DOHH2 (cell line): Measurements from ENCODE around the gene GDPGP1.
A peak's percentile ranks its signal among the peaks of the same experiment; 100 is the strongest.

Experiments used
- H3F3A ChIP-seq: fragments of 200-600 bp; sonication (generic), shearing (Covaris generic); 2 replicates; pipeline ENCODE4 v1.6.0; 2016; ENCODE audit warnings: antibody characterized with exemption, mild to moderate bottlenecking; ENCODE audit not compliant: control insufficient read depth, insufficient read depth
- H3K27ac ChIP-seq: fragments of 200-600 bp; sonication (generic); 2 replicates; pipeline ENCODE4 v1.5.1; 2014; ENCODE audit warnings: low read depth, mild to moderate bottlenecking, low read length, moderate library complexity
- H3K27me3 ChIP-seq: fragments of 200-600 bp; sonication (generic); 2 replicates; pipeline ENCODE4 v1.6.1; 2014; ENCODE audit warnings: mild to moderate bottlenecking, low read length, mixed read lengths; ENCODE audit not compliant: control insufficient read depth
- H3K36me3 ChIP-seq: fragments of 200-600 bp; sonication (generic); 2 replicates; pipeline ENCODE4 v1.6.1; 2014; ENCODE audit warnings: mild to moderate bottlenecking, low read length, moderate library complexity, mixed read lengths; ENCODE audit not compliant: control insufficient read depth
- H3K4me1 ChIP-seq: fragments of 200-600 bp; sonication (generic); 2 replicates; pipeline ENCODE4 v1.6.1; 2014; ENCODE audit warnings: mild to moderate bottlenecking, low read length, mixed read lengths; ENCODE audit not compliant: control insufficient read depth
- H3K4me2 ChIP-seq: fragments of 200-600 bp; sonication (generic); 2 replicates; pipeline ENCODE4 v1.6.0; 2014; ENCODE audit warnings: mild to moderate bottlenecking, low read length, moderate library complexity
- H3K4me3 ChIP-seq: fragments of 200-600 bp; sonication (generic); 2 replicates; pipeline ENCODE4 v1.5.1; 2014; ENCODE audit warnings: mild to moderate bottlenecking, low read length, mixed read lengths
- H3K79me2 ChIP-seq: fragments of 200-600 bp; sonication (generic); 2 replicates; pipeline ENCODE4 v1.6.1; 2014; ENCODE audit warnings: mild to moderate bottlenecking, low read length, mixed read lengths; ENCODE audit not compliant: control insufficient read depth
- H3K9me2 ChIP-seq: fragments of 200-600 bp; sonication (generic); replicated peaks from 2 replicates; pipeline ENCODE4 v1.6.1; 2014; ENCODE audit warnings: mild to moderate bottlenecking, low read length, mixed read lengths; ENCODE audit not compliant: control insufficient read depth
- H3K9me3 ChIP-seq: fragments of 200-600 bp; sonication (generic); 2 replicates; pipeline ENCODE4 v1.6.1; 2014; ENCODE audit warnings: antibody characterized with exemption, low read length, mixed read lengths; ENCODE audit not compliant: control insufficient read depth, insufficient read depth
- H4K20me1 ChIP-seq: fragments of 200-600 bp; sonication (generic); 2 replicates; pipeline ENCODE4 v1.6.0; 2014; ENCODE audit warnings: low read depth, mild to moderate bottlenecking, antibody characterized with exemption, low read length, moderate library complexity; ENCODE audit not compliant: control insufficient read depth, insufficient read depth
- EZH2phosphoT487 ChIP-seq: fragments of 200-600 bp; sonication (generic); IDR thresholded peaks from 2 replicates; pipeline ENCODE4 v1.6.1; 2017; ENCODE audit warnings: borderline replicate concordance, mild to moderate bottlenecking, antibody characterized with exemption, low read length, moderate library complexity, mixed read lengths
- TF ChIP-seq, protein P1 (sequence below): fragments of 200-600 bp; sonication (generic); IDR thresholded peaks from one replicate; pipeline ENCODE4 v1.5.1; 2014; ENCODE audit warnings: antibody characterized with exemption, mild to moderate bottlenecking, low read depth, low read length; ENCODE audit not compliant: poor library complexity, severe bottlenecking

Gene GDPGP1

DNA sequence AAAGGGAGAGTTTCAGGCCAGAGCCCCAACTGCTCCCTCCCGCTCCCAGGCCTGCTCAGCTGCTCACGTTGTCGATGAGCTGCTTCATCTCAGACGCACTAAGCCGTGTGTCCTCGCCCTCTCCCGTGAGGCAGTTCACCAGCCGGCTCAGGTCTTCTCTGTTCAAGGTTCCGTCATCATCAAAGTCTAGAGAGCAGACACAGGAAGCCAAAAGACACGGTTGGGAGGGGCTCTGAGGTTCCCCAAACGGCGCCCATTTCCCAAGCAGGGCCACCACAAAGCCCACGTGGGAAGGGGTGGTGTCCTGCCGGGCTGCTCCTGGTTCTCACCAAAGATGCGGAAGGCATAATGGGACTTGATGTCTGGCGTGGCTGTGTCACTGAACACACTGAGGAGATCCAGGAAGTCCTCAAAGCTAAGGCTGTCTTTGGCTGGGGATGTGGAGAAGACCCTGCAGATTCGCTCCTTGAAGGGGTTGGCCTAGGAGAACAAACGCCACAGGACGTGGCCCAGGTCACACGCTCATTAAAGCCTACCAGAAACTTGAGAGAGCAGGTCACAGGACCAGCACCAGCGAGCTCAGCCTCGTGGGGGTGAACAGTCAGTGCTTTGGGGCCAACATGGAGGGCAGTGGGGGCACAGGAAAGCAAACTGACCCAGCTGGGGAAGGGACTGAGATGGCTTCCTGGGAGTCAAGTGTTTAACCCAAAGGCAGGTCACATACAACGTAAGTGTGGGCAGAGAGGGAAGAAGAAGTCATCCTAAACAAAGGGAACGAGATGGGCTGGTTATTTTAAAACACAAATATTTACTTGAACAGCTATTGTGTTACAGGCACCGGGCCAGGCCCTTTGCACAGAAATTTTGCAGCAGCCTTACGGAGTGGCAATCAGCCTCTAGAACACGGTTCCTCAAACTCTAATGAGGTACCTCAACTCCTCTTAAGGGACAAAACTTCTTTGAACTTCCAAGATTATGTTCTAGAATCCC, 2.7 kb upstream of the GDPGP1 start:
- Histone ChIP-seq H3K27me3 (no peaks in the 10 kb centered on the region), H3K9me3 (no peaks in the 10 kb centered on the region), H3K79me2 (peaks cover 29% of the 10 kb centered on the region), H3K4me1 (peaks cover 35% of the 10 kb centered on the region), H3K36me3 (peaks cover 41% of the 10 kb centered on the region), H3K27ac (peak overlapping the region; percentile 48), H4K20me1 (no peaks in the 10 kb centered on the region), H3K4me3 (peak overlapping the region; percentile 96), H3F3A (0 out of 2 replicates have a peak, but pooled peaks cover 2% of the 10 kb centered on the region), H3K4me2 (peak overlapping the region; percentile 100), H3K9me2 (no peaks in the 10 kb centered on the region)
- no peak for TF ChIP-seq EZH2phosphoT487
- TF ChIP-seq, protein P1, sequence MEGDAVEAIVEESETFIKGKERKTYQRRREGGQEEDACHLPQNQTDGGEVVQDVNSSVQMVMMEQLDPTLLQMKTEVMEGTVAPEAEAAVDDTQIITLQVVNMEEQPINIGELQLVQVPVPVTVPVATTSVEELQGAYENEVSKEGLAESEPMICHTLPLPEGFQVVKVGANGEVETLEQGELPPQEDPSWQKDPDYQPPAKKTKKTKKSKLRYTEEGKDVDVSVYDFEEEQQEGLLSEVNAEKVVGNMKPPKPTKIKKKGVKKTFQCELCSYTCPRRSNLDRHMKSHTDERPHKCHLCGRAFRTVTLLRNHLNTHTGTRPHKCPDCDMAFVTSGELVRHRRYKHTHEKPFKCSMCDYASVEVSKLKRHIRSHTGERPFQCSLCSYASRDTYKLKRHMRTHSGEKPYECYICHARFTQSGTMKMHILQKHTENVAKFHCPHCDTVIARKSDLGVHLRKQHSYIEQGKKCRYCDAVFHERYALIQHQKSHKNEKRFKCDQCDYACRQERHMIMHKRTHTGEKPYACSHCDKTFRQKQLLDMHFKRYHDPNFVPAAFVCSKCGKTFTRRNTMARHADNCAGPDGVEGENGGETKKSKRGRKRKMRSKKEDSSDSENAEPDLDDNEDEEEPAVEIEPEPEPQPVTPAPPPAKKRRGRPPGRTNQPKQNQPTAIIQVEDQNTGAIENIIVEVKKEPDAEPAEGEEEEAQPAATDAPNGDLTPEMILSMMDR, result no peak

DNA sequence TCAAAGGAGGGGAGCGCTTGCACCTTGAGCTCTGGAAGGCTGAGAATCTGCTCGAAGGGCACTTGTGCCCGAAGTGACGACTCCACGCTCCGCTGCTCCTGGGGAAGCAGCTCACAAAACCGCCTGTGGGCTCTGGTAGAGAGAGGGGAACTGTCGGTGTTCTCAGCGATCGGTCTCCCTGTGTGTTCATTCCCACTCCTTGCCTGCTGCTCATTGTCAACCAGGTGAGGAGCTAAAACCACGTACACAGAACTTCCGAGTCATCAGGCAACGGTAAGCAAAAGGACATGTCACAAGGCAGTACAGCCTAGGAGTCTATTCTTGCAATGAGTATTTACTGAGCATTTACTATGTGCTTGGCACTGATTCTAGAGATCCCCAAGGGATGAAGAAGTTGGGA, 1.8 kb upstream of the GDPGP1 start:
- 0 out of 2 replicates have a peak, but pooled peaks cover 2% of the 10 kb centered on the region for H3F3A ChIP-seq
- peaks cover 41% of the 10 kb centered on the region for H3K36me3 ChIP-seq
- H4K20me1 ChIP-seq, result no peaks in the 10 kb centered on the region
- peaks cover 35% of the 10 kb centered on the region for H3K4me1 ChIP-seq
- no peaks in the 10 kb centered on the region for H3K27me3 ChIP-seq
- peaks cover 29% of the 10 kb centered on the region for H3K79me2 ChIP-seq
- TF ChIP-seq, protein P1, result no peak
- no peak for TF ChIP-seq EZH2phosphoT487
- peak overlapping the region; percentile 48 for H3K27ac ChIP-seq
- H3K4me3 ChIP-seq, result peak overlapping the region; percentile 96
- H3K4me2 ChIP-seq, result peak overlapping the region; percentile 100
- H3K9me2 ChIP-seq, result no peaks in the 10 kb centered on the region
- no peaks in the 10 kb centered on the region for H3K9me3 ChIP-seq

DNA sequence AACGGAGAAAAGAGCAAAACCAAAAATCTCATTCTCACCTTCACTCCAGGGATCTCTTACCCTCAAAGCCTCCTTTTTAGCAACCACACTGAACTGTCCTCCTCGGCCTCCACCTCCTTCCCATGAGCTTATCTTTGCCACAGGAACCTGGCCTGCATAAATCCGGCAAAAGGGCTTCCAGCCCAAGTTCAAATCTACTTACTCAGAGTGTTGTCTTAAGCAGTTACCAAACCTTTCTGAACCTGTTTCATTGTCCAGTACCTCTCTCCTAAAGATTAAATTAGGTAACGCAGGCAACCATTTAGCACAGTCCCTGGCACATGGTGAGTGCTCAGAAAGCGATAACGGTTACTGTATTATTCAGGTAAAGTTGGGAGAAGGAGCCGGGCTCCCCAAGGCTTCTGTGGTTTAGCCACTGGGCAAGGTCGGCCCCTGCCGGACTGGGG, 1.0 kb upstream of the GDPGP1 start:
- TF ChIP-seq, protein P1, result peak; percentile 46
- no peak for TF ChIP-seq EZH2phosphoT487
- peak overlapping the region; percentile 43 for H3K27ac ChIP-seq
- peaks cover 29% of the 10 kb centered on the region for H3K79me2 ChIP-seq
- peak overlapping the region; percentile 96 for H3K4me3 ChIP-seq
- no peaks in the 10 kb centered on the region for H4K20me1 ChIP-seq
- H3K27me3 ChIP-seq, result no peaks in the 10 kb centered on the region
- peaks cover 35% of the 10 kb centered on the region for H3K4me1 ChIP-seq
- H3K9me3 ChIP-seq, result no peaks in the 10 kb centered on the region
- 0 out of 2 replicates have a peak, but pooled peaks cover 2% of the 10 kb centered on the region for H3F3A ChIP-seq
- H3K4me2 ChIP-seq, result peak overlapping the region; percentile 100
- H3K9me2 ChIP-seq, result no peaks in the 10 kb centered on the region
- peaks cover 42% of the 10 kb centered on the region for H3K36me3 ChIP-seq
